Smooth muscle cell (in vitro differentiated cells): ENCODE results near the gene COLGALT1. TPM values are rescaled to one million over a fixed set of nuclear protein-coding genes. Genes with fewer than 3 reads are reported as not detected.

Experiments
- DNase-seq: peaks from one replicate; lab custom pipeline; 2025; ENCODE audit not compliant: unreplicated experiment; lab: John Stamatoyannopoulos, UW
- H2AFZ ChIP-seq: fragments of 200-600 bp; sonication (generic); 2 replicates; pipeline ENCODE4 v1.6.0; 2016; ENCODE audit warnings: antibody characterized with exemption, low read depth, mild to moderate bottlenecking
- H3F3A ChIP-seq: fragments of 200-600 bp; sonication (generic); 2 replicates; pipeline ENCODE4 v1.6.0; 2017; ENCODE audit warnings: antibody characterized with exemption, low read depth
- H3K27ac ChIP-seq: fragments of 200-600 bp; sonication (generic); 2 replicates; pipeline ENCODE4 v1.5.1; 2016; ENCODE audit warnings: low read depth, mild to moderate bottlenecking
- H3K27me3 ChIP-seq: fragments of 200-600 bp; sonication (generic); 2 replicates; pipeline ENCODE4 v1.6.1; 2016; ENCODE audit warnings: low read depth, mild to moderate bottlenecking
- H3K36me3 ChIP-seq: fragments of 200-600 bp; sonication (generic); 2 replicates; pipeline ENCODE4 v1.5.1; 2016; ENCODE audit warnings: low read depth
- H3K4me1 ChIP-seq: fragments of 200-600 bp; sonication (generic); 2 replicates; pipeline ENCODE4 v1.5.1; 2016; ENCODE audit warnings: low read depth
- H3K4me2 ChIP-seq: fragments of 200-600 bp; sonication (generic); 2 replicates; pipeline ENCODE4 v1.6.0; 2016; ENCODE audit warnings: mild to moderate bottlenecking
- H3K4me3 ChIP-seq: fragments of 200-600 bp; sonication (generic); 2 replicates; pipeline ENCODE4 v1.5.1; 2016; ENCODE audit warnings: mild to moderate bottlenecking
- H3K79me2 ChIP-seq: fragments of 200-600 bp; sonication (generic); 2 replicates; pipeline ENCODE4 v1.6.0; 2016; ENCODE audit warnings: low read depth, mild to moderate bottlenecking
- H3K9ac ChIP-seq: fragments of 200-600 bp; sonication (generic); 2 replicates; pipeline ENCODE4 v1.6.0; 2016; ENCODE audit warnings: low read depth
- H3K9me3 ChIP-seq: fragments of 200-600 bp; sonication (generic); replicated peaks from 2 replicates; pipeline ENCODE4 v1.5.1; 2016; ENCODE audit warnings: low read depth
- H4K20me1 ChIP-seq: fragments of 200-600 bp; sonication (generic); 2 replicates; pipeline ENCODE4 v1.6.0; 2016; ENCODE audit warnings: low read depth
- CTCF ChIP-seq: fragments of 200-600 bp; sonication (generic); IDR thresholded peaks from 2 replicates; pipeline ENCODE4 v1.5.1; 2017; ENCODE audit warnings: borderline replicate concordance, mild to moderate bottlenecking, antibody characterized with exemption; ENCODE audit not compliant: insufficient read depth, poor library complexity, severe bottlenecking
- WGBS: methylation state at CpG from one replicate; pipeline ENCODE4 v1.1.7; 2016; ENCODE audit warnings: low lambda C conversion rate; 5-methylcytosine and 5-hydroxymethylcytosine counted together
- polyA plus RNA-seq: library from polyadenylated mRNA; unstranded; fragments of >200 nt; fragmentation: Nextera tagmentation; extraction: Ambion mirVana; gene quantifications from 2 replicates; pipeline ENCODE4 v1.2.1, GENCODE V29; 2016
- total RNA-seq: library from RNA; depleted of rRNA; stranded (reverse); fragments of >200 nt; gene quantifications from 2 replicates; pipeline ENCODE4 v1.2.3, GENCODE V29; 2014

Gene COLGALT1
- total and polyA plus RNA-seq, 2 experiments from 2014 or later, result 126 to 151 TPM

- Histone ChIP-seq H3K27ac (no peak overlapping the region), H3F3A (no peaks in the 10 kb centered on the region), H3K9me3 (no peaks in the 10 kb centered on the region), H3K36me3 (peaks cover 10% of the 10 kb centered on the region), H3K27me3 (no peaks in the 10 kb centered on the region), H4K20me1 (peaks cover 15% of the 10 kb centered on the region), H3K9ac (no peak overlapping the region), H2AFZ (no peak overlapping the region), H3K79me2 (no peaks in the 10 kb centered on the region), H3K4me2 (no peak overlapping the region), H3K4me1 (no peaks in the 10 kb centered on the region), H3K4me3 (no peak overlapping the region)
- DNase-seq, result no peak
- WGBS, result 98% methylated on average over 7 of the region's 7 CpGs
- no peak for TF ChIP-seq CTCF
Measured at GRCh38 chr19:17572638-17573037, 17.2 kb downstream of the COLGALT1 start.

DNA sequence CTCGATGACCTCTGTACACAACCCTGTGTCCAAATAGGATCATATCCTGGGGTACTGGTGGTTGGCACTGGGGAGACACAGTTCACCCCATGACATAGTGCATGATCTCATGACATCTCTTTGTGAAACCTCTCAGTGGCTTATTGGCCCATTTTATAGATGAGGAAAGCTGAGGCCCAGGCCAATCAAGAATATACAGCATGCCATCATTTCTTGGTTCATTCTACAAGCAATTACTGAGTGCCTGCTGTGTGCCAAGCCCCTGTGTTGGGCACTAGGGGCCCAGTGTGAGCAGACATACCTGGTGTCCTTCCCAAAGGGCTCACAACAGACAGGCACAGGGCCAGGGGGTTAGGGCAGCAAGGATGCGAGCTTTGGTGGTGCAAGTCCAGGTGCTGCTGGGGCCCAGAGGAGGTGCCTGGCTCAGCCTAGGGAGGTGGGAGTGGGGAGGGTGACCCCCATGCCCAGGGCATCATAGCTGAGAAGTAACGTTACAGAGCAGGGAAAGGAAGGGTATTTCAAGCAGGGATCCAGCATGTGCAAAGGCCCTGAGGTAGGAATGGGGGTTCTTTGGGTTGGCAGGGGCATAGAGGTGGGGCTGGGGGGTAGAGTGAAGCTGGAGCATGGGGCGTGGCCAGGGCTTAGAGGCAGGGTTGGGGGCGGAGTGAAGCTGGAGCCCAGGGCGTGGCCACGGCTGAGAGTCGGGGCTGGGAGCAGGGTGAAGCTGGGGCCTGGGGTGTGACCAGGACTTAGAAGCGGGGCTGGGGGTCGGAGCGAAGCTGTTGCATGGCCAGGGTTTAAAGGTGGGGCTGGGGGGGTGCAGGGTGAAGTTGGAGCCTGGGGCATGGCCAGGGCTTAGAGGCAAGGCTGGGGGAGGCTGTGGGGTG is 20.7 kb downstream of the COLGALT1 start:
- Histone ChIP-seq H3K9me3 (no peaks in the 10 kb centered on the region), H3F3A (no peaks in the 10 kb centered on the region), H3K36me3 (peaks cover 6% of the 10 kb centered on the region), H3K4me2 (no peak overlapping the region), H3K79me2 (no peaks in the 10 kb centered on the region), H3K4me1 (no peaks in the 10 kb centered on the region), H2AFZ (no peak overlapping the region), H3K27me3 (no peaks in the 10 kb centered on the region), H3K4me3 (no peak overlapping the region), H4K20me1 (peaks cover 36% of the 10 kb centered on the region), H3K27ac (no peak overlapping the region), H3K9ac (no peak overlapping the region)
- WGBS, result 97% methylated on average over 11 of the region's 11 CpGs
- TF ChIP-seq CTCF, result no peak
- DNase-seq, result no peak

DNA sequence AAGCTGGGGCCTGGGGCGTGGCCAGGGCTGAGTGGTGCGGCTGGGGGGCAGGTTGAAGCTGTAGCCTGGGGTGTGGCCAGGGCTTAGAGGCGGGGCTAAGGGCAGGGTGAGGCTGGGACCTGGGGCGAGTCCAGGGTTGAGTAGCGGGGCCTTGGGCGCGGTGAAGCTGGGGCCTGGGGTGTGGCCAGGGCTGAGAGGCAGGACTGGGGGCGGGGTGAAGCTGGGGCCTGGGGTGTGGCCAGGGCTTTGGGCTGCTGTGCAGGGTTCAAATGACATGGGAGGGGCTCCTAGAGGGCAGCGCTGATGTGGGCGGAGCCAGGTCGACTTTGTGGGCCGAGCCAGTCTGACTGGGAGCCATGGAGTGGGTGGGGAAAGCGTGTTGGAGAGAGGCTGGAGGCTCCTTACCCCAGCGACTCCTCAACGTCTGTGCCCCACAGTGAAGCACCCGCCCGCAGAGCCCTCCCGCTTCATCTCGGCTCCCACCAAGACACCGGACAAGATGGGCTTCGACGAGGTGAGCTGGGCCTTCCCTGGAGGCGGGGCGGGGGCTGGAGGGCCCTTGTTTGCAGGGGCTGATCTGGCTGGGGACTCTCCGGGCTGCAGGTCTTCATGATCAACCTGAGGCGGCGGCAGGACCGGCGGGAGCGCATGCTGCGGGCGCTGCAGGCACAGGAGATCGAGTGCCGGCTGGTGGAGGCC is 21.5 kb downstream of the COLGALT1 start:
- Histone ChIP-seq H2AFZ (no peak overlapping the region), H3K9ac (no peak overlapping the region), H3K27ac (no peak overlapping the region), H3K4me2 (no peak overlapping the region), H4K20me1 (peaks cover 36% of the 10 kb centered on the region), H3K27me3 (no peaks in the 10 kb centered on the region), H3K79me2 (no peaks in the 10 kb centered on the region), H3K36me3 (no peaks in the 10 kb centered on the region), H3F3A (no peaks in the 10 kb centered on the region), H3K4me3 (no peak overlapping the region), H3K9me3 (no peaks in the 10 kb centered on the region), H3K4me1 (no peaks in the 10 kb centered on the region)
- peak; percentile 4 for DNase-seq
- no peak for TF ChIP-seq CTCF
- 64% methylated on average over 20 of the region's 34 CpGs for WGBS
